Measurements from ENCODE around the gene TRAPPC3.

Gene TRAPPC3

GRCh38 chr1:36177589-36178431 is 28.5 kb upstream of the TRAPPC3 start:
- no peak overlapping the region for H3K27ac ChIP-seq (ENCODE audit: low read length, poor library complexity, severe bottlenecking)
- no peak for DNase-seq
- H3K4me2 ChIP-seq (ENCODE audit: low read length, poor library complexity, severe bottlenecking): no peak overlapping the region
- H3K79me1 ChIP-seq (replicated peaks; ENCODE audit: low read length, poor library complexity, severe bottlenecking): peaks cover 23% of the 10 kb centered on the region
- peaks cover 18% of the 10 kb centered on the region for H3K4me1 ChIP-seq (ENCODE audit: control insufficient read depth, insufficient read depth, low read depth, low read length)
- H3K4ac ChIP-seq (ENCODE audit: low read depth in 1 of 2, low read length in 2 of 2): no peak overlapping the region
- no peak overlapping the region for H3K14ac ChIP-seq (ENCODE audit: low read length in 2 of 2)
- H2BK5ac ChIP-seq (ENCODE audit: low read depth, low read length, poor library complexity, severe bottlenecking): no peak overlapping the region
- peaks cover 90 to 96% of the 10 kb centered on the region in 2 experiments for H3K36me3 ChIP-seq (ENCODE audit: control insufficient read depth in 1 of 2, insufficient read depth in 2 of 2, low read depth in 1 of 2, low read length in 2 of 2)
- no peak overlapping the region for H3K9ac ChIP-seq (ENCODE audit: low read length)
- no peak overlapping the region for H4K8ac ChIP-seq (ENCODE audit: low read length)
- H2BK15ac ChIP-seq (ENCODE audit: low read depth, poor library complexity, severe bottlenecking): no peak overlapping the region
- H3K4me3 ChIP-seq (ENCODE audit: insufficient read depth in 1 of 2, low read depth in 1 of 2, low read length in 2 of 2): no peak overlapping the region
- no peak overlapping the region for H3K23ac ChIP-seq (ENCODE audit: low read length in 2 of 2)
- no peak overlapping the region for H2AFZ ChIP-seq (ENCODE audit: low read depth, low read length)
- no peak overlapping the region for H2AK5ac ChIP-seq (ENCODE audit: low read length, severe bottlenecking)
- no peaks in the 10 kb centered on the region for H3K9me3 ChIP-seq (ENCODE audit: control insufficient read depth, low read length)
- H2BK12ac ChIP-seq (ENCODE audit: low read length in 2 of 2): no peak overlapping the region
- WGBS: 80% methylated on average over 28 of the region's 33 CpGs
- H2BK120ac ChIP-seq (ENCODE audit: low read depth, low read length): no peak overlapping the region
- no peak overlapping the region for H3K18ac ChIP-seq (ENCODE audit: low read depth in 1 of 2, low read length in 2 of 2)
- no peaks in the 10 kb centered on the region for H3K27me3 ChIP-seq (ENCODE audit: control insufficient read depth in 1 of 2, insufficient read depth in 1 of 2, low read length in 2 of 2)
- no peak overlapping the region for H4K91ac ChIP-seq (ENCODE audit: low read length)

DNA sequence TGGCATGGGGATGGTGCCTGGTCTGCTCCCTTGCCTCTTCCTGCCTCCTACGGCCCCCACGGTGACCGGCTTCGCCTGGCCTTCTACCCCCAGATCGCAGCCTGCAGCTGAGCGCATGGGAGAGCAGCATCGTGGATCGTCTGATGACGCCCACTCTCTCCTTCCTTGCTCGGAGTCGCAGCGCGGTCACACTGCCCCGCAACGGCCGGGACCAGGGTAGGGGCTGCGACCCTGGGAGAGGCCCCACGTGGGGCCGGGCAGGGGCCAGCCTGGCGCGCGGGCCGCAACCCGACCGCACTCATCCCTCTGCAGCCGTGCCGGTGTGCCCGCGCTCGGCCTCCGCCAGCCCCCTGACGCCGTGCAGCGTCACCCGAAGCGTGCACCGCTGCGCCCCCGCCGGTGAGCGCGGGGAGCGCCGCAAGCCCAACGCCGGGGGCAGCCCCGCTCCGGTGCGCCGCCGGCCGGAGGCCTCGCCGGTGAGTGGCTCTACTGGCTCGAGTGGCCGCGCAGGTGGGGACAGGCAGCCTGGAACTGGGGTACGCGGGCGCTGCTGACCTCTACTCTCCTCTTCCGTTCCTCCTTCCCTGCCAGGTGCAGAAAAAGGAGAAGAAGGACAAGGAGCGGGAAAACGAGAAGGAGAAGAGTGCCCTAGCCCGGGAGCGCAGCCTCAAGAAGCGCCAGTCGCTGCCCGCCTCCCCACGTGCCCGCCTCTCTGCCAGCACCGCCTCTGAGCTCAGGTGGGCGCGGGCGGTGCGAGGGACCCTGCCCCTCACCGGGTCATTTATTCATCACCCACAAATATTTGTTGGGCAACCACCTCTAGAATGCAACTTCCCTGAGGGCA is 27.0 kb upstream of the TRAPPC3 start:
- Histone ChIP-seq H2BK120ac (ENCODE audit: low read depth, low read length) (no peak overlapping the region), H2AK5ac (ENCODE audit: low read length, severe bottlenecking) (no peak overlapping the region), H3K9ac (ENCODE audit: low read length) (peak overlapping the region; percentile 72), H3K18ac (ENCODE audit: low read depth in 1 of 2, low read length in 2 of 2) (no peak overlapping the region), H2BK12ac (ENCODE audit: low read length in 2 of 2) (no peak overlapping the region), H3K23ac (ENCODE audit: low read length in 2 of 2) (no peak overlapping the region), H3K9me3 (ENCODE audit: control insufficient read depth, low read length) (no peaks in the 10 kb centered on the region), H3K4ac (ENCODE audit: low read depth in 1 of 2, low read length in 2 of 2) (no peak overlapping the region), H4K8ac (ENCODE audit: low read length) (peak overlapping the region; percentile 5), H3K79me1 (replicated peaks; ENCODE audit: low read length, poor library complexity, severe bottlenecking) (peaks cover 23% of the 10 kb centered on the region), H2BK5ac (ENCODE audit: low read depth, low read length, poor library complexity, severe bottlenecking) (no peak overlapping the region), H3K4me2 (ENCODE audit: low read length, poor library complexity, severe bottlenecking) (no peak overlapping the region), H3K36me3 (ENCODE audit: control insufficient read depth in 1 of 2, insufficient read depth in 2 of 2, low read depth in 1 of 2, low read length in 2 of 2) (peaks cover 94 to 96% of the 10 kb centered on the region in 2 experiments), H2AFZ (ENCODE audit: low read depth, low read length) (no peak overlapping the region), H3K14ac (ENCODE audit: low read length in 2 of 2) (no peak overlapping the region), H3K4me3 (ENCODE audit: insufficient read depth in 1 of 2, low read depth in 1 of 2, low read length in 2 of 2) (no peak overlapping the region), H3K27me3 (ENCODE audit: control insufficient read depth in 1 of 2, insufficient read depth in 1 of 2, low read length in 2 of 2) (no peaks in the 10 kb centered on the region), H4K91ac (ENCODE audit: low read length) (no peak overlapping the region), H3K27ac (ENCODE audit: low read length, poor library complexity, severe bottlenecking) (no peak overlapping the region), H2BK15ac (ENCODE audit: low read depth, poor library complexity, severe bottlenecking) (peak overlapping the region; percentile 74), H3K4me1 (ENCODE audit: control insufficient read depth, insufficient read depth, low read depth, low read length) (peaks cover 25% of the 10 kb centered on the region)
- 80% methylated on average over 65 of the region's 76 CpGs for WGBS
- no peak for DNase-seq

DNA sequence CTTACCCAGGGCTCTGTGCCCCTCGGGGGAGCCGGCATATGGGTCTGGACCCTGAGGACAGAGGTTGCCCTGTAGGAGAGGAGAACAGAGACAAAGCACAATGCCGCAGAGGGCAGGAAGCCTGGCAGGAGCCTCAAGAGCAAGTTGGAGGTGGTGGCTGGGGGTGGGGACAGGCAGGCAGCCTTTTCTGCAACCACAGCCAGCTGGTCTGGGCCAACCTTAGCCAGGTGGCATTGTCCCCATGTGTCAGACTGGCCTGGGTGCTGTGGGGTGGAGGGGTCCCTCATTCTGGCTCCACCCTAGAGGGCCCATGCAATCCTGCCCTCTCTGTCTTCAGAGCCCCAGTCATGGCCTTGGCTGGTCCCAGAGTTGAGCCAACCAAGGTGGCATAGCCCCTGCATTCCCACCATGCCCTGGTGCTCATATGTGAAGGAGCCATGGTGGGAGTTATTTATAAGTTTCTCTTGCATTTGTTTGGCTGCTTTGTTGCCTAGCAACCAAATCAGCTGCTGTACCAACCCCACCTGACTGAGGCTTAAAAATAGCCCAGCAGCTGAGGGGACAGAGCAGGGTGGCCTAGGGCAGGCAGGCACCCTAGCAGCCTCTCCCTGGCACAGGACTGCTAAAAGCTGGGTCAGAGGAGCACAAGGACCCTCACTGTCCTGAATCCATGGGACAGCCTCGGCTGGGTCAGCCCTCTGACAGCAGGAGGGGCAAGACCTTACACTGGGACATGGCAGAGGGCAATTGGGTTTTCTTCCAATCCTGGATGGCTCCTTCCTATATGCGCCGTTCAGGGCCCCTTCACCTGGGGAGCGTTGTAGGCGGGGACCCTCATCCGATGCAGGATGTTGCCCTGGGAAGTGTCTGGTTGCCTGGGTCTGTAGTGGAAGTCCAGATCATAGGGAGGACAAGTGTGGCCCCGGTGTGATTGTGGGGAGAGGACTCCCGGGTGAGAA is 26.1 kb upstream of the TRAPPC3 start:
- Histone ChIP-seq H2BK5ac (ENCODE audit: low read depth, low read length, poor library complexity, severe bottlenecking) (no peak overlapping the region), H3K4me2 (ENCODE audit: low read length, poor library complexity, severe bottlenecking) (no peak overlapping the region), H2BK120ac (ENCODE audit: low read depth, low read length) (no peak overlapping the region), H4K91ac (ENCODE audit: low read length) (no peak overlapping the region), H2BK12ac (ENCODE audit: low read length in 2 of 2) (no peak overlapping the region), H3K27ac (ENCODE audit: low read length, poor library complexity, severe bottlenecking) (no peak overlapping the region), H3K9ac (ENCODE audit: low read length) (peak overlapping the region; percentile 72), H3K27me3 (ENCODE audit: control insufficient read depth in 1 of 2, insufficient read depth in 1 of 2, low read length in 2 of 2) (no peaks in the 10 kb centered on the region), H2BK15ac (ENCODE audit: low read depth, poor library complexity, severe bottlenecking) (peak overlapping the region; percentile 74), H2AK5ac (ENCODE audit: low read length, severe bottlenecking) (no peak overlapping the region), H3K4me1 (ENCODE audit: control insufficient read depth, insufficient read depth, low read depth, low read length) (peaks cover 29% of the 10 kb centered on the region), H3K4me3 (ENCODE audit: insufficient read depth in 1 of 2, low read depth in 1 of 2, low read length in 2 of 2) (no peak overlapping the region), H3K4ac (ENCODE audit: low read depth in 1 of 2, low read length in 2 of 2) (no peak overlapping the region), H3K23ac (ENCODE audit: low read length in 2 of 2) (no peak overlapping the region), H3K9me3 (ENCODE audit: control insufficient read depth, low read length) (no peaks in the 10 kb centered on the region), H3K36me3 (ENCODE audit: control insufficient read depth in 1 of 2, insufficient read depth in 2 of 2, low read depth in 1 of 2, low read length in 2 of 2) (peaks cover 94 to 96% of the 10 kb centered on the region in 2 experiments), H3K14ac (ENCODE audit: low read length in 2 of 2) (no peak overlapping the region), H3K18ac (ENCODE audit: low read depth in 1 of 2, low read length in 2 of 2) (no peak overlapping the region), H2AFZ (ENCODE audit: low read depth, low read length) (no peak overlapping the region), H4K8ac (ENCODE audit: low read length) (peak overlapping the region; percentile 1), H3K79me1 (replicated peaks; ENCODE audit: low read length, poor library complexity, severe bottlenecking) (peaks cover 20% of the 10 kb centered on the region)
- DNase-seq: peak; percentile 89
- WGBS: 92% methylated on average over 11 of the region's 11 CpGs

All from mesenchymal stem cell (in vitro differentiated cells and primary cell).